Neutrophil (primary cell): ENCODE results near the gene CLSTN2.

Experiments
- H3K27ac ChIP-seq: fragments of 200-600 bp; sonication (generic); 2 replicates; pipeline ENCODE4 v1.5.1; 2016; ENCODE audit warnings: mild to moderate bottlenecking, moderate library complexity
- H3K27me3 ChIP-seq: fragments of 200-600 bp; sonication (generic); 2 replicates; pipeline ENCODE4 v1.6.0; 2016; ENCODE audit warnings: mild to moderate bottlenecking
- H3K36me3 ChIP-seq: fragments of 200-600 bp; sonication (generic); 2 replicates; pipeline ENCODE4 v1.5.1; 2017
- H3K4me1 ChIP-seq, 2 experiments: fragments of 200-600 bp in 1 of 2; sonication (generic) in 1 of 2; 1 replicate in 1 of 2; 2 replicates in 1 of 2; pipeline versions ENCODE4 v1.5.1 to v1.6.1; 2013 to 2016; ENCODE audit warnings: low read depth in 1 of 2, low read length in 1 of 2, mild to moderate bottlenecking in 1 of 2, moderate library complexity in 1 of 2; ENCODE audit not compliant: control insufficient read depth in 1 of 2, insufficient read depth in 1 of 2
- H3K4me3 ChIP-seq, 2 experiments: fragments of 200-600 bp in 1 of 2; sonication (generic) in 1 of 2; 1 replicate in 1 of 2; 2 replicates in 1 of 2; pipeline ENCODE4 v1.5.1; 2013 to 2016; ENCODE audit warnings: low read depth in 1 of 2, low read length in 1 of 2, mild to moderate bottlenecking in 1 of 2, moderate library complexity in 1 of 2
- H3K9me3 ChIP-seq: fragments of 200-600 bp; sonication (generic); 2 replicates; pipeline ENCODE4 v1.5.1; 2016
- CTCF ChIP-seq: fragments of 200-600 bp; sonication (generic); IDR thresholded peaks from 2 replicates; pipeline ENCODE4 v1.5.1; 2016; ENCODE audit warnings: antibody characterized with exemption

Gene CLSTN2

GRCh38 chr3:140020541-140020940 lies 85.6 kb downstream of the CLSTN2 start:
- no peak overlapping the region for H3K4me3 ChIP-seq
- no peaks in the 10 kb centered on the region for H3K27me3 ChIP-seq
- no peaks in the 10 kb centered on the region for H3K36me3 ChIP-seq
- H3K4me1 ChIP-seq, result no peaks in the 10 kb centered on the region
- H3K9me3 ChIP-seq, result no peaks in the 10 kb centered on the region
- H3K27ac ChIP-seq, result no peak overlapping the region
- TF ChIP-seq CTCF, result no peak

GRCh38 chr3:140021269-140021668 lies 86.3 kb downstream of the CLSTN2 start:
- Histone ChIP-seq H3K9me3 (no peaks in the 10 kb centered on the region), H3K36me3 (no peaks in the 10 kb centered on the region), H3K4me3 (no peak overlapping the region), H3K4me1 (no peaks in the 10 kb centered on the region), H3K27me3 (no peaks in the 10 kb centered on the region), H3K27ac (no peak overlapping the region)
- no peak for TF ChIP-seq CTCF

- H3K27ac ChIP-seq, result no peak overlapping the region
- no peak for TF ChIP-seq CTCF
- H3K9me3 ChIP-seq, result no peaks in the 10 kb centered on the region
Observed at GRCh38 chr3:140022066-140022770, 87.2 kb downstream of the CLSTN2 start.

GRCh38 chr3:140023616-140024530 lies 88.9 kb downstream of the CLSTN2 start:
- H3K4me1 ChIP-seq, result no peaks in the 10 kb centered on the region
- H3K27me3 ChIP-seq, result no peaks in the 10 kb centered on the region
- no peak for TF ChIP-seq CTCF
- no peak overlapping the region for H3K4me3 ChIP-seq
- H3K36me3 ChIP-seq, result no peaks in the 10 kb centered on the region
- H3K27ac ChIP-seq, result no peak overlapping the region
- no peaks in the 10 kb centered on the region for H3K9me3 ChIP-seq

More at GRCh38 chr3:140022066-140022770, 87.2 kb downstream of the CLSTN2 start:
- Histone ChIP-seq H3K4me3 (no peak overlapping the region), H3K4me1 (no peaks in the 10 kb centered on the region), H3K27me3 (no peaks in the 10 kb centered on the region), H3K36me3 (no peaks in the 10 kb centered on the region)

GRCh38 chr3:140031170-140031569 lies 96.2 kb downstream of the CLSTN2 start:
- Histone ChIP-seq H3K27me3 (no peaks in the 10 kb centered on the region), H3K9me3 (no peaks in the 10 kb centered on the region), H3K4me3 (no peak overlapping the region), H3K36me3 (no peaks in the 10 kb centered on the region), H3K4me1 (no peaks in the 10 kb centered on the region), H3K27ac (no peak overlapping the region)
- TF ChIP-seq CTCF, result no peak
